TTC549 (cell line): ENCODE results near the gene KDM6A.
"Not testable (repeated sequence)": the region's sequence is repeated elsewhere in the genome, so short reads cannot be mapped to it uniquely, and the experiment has no call there.

ENCODE experiments used
- FAIRE-seq: peaks from 2 replicates; lab custom pipeline; 2012; peaks lifted over from hg19 to GRCh38; lab: Jason Lieb, UNC

KDM6A gene

DNA sequence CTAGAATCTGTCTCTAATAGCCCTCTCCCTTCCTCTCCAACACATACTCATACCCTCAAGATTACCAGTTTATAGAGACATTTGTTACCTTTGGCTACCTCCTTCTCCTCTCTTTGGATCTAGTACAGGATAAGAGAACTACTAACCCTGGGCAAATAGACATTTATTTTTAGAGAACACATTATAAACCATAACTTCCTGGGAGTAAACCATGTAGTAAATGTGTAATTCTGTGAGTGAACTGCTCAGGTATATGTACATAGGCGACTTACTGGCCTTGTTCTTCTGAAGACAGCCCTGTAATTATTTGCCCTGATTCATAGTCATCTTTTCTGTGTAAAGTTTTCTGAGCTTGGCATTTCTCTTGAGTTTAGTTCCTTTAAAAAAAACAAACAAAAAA, 94.2 kb downstream of the KDM6A start:
- FAIRE-seq: no peak

DNA sequence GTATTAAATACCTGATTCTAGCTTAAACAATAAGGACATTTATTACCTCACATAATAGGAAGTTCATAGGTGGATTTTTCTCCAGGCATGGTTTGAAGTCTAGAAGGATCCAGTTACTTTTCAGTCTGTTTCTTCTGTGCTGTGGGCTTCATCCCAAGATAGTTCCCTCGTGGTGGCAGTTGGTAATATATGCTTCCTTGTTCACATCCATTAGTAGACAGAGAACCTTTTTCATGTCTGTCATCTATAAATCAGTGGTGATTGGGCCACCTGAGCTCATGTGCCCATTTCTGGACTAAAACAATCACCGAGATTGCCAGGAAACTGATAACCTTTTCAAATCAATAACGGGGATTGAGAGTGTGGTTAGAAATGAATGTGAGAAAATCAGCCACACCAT, 97.7 kb downstream of the KDM6A start:
- no peak for FAIRE-seq

DNA sequence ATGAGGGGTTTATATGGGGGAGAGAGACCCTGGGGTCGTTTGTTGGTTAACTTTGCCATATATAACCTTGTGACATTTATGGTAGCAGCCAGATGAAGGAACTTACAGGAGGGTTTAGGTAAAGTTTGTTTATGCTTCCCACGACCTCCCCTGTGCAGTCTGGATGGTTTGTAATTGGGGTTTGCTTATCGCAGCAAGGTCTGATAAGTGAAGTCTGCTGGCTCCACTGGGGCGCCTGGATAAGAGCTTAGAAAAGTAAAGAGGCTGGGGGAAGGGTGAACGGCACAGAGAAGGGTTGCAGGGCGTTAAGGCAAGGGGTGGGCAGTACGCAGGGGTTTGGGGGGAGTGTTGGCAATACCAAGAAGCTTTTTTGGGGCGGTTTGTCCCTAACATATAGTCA, 98.7 kb downstream of the KDM6A start:
- FAIRE-seq: no peak

DNA sequence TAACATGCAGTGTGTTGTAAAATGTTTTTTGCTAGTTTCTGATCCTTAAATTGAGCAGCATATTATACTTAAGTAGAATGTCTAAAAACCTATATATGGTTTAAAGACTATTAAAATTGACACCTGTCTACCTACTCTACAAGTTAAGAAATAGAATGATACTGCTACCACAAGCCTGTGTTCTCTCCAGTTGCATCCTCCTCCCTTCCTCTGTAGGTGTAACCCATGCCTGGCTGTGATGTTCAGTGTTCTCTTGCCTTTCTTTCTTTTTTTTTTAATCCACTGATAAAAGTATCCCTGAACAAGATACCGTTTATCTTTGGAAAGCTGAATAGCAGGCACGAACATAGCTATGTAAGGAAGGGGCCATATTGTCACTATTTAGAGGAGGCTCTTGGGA, 99.1 kb downstream of the KDM6A start:
- FAIRE-seq: no peak

DNA sequence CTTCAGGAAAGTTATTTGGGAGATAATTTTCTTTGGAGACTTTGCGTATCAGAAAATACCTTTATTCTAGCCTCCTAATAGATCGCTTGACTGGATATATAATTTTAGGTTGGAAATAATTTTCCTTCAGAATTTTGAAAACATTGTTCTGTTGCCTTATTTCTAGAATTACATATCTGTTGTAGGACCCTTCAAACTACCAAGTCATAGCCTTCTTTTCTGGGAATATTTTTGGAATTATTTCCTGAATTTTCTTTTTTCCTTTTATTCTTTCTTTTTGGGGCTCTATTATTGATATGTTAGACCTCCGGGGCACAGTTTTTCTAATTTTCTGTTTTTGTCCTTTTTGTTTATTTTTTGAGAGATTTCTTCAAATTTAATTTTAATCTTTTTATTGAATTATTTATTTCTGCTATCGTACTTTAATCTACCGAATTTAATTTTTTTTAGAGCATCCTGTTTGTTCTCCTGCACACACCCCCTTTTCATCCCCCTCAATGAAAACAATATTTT, 100.5 kb downstream of the KDM6A start:
- no peak for FAIRE-seq

DNA sequence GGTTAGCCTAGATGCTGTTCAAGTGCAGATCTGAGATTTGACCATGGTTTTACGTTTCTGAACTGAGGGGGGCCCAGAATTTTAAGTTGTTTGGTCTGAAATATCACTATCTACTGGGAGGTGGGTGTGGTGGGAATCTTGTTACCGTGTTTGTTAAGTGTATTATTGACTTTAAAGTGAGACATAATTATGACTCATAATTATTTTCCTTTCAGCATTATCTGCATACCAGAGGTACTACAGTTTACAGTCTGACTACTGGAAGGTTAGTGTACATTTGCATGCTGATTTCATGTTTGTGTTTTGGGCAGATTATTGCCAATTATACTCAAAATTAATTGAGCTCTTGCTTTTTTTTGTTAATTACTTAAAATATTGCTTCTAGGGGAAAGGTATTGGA, 101.5 kb downstream of the KDM6A start:
- no peak for FAIRE-seq

DNA sequence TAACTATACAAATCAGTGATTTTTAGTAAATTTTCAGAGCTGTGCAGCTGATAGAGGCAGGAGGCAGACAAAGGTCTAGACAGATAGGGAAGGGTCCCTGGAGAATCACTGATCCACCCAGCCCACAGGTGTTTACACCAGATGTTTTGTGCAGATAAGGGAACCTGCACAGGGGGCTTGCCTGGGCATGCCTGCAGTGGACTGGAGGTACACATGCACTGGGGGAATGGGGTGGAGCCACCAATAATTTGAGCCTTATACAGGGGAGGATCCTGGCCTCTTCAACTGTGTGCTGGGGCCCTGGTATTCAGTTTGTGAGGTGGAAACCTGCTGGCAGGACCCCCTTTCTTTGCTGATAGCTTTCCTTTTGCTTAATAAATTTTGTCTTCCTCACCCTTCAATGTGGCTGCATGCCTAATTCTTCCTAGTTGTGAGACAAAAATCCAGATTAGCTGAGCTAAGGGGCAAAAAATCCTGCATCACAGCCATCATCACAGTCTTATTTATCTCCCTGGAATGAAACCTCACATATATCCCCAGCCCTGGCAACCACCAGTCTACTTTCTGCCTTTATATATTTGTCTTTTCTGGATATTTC, 102.8 kb downstream of the KDM6A start:
- FAIRE-seq: no peak

DNA sequence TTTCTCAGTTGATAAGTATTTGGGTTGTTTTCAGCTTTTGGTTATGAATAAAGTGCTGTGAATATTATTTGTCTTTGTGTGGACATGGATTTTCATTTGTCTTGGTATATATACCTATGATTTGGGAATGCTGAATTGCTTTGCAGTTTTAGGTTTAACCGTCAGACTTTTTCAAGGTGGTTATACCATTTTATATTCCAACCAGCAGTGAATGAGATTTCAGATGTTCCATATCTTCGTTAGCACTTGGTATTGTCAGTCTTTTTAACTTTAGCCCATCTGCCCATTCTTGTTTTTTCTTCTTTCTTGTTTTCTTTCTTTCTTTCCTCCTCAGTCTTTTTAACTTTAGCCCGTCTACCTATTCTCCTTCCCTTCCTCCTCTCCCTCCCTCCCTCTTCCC, 106.0 kb downstream of the KDM6A start:
- FAIRE-seq: no peak

DNA sequence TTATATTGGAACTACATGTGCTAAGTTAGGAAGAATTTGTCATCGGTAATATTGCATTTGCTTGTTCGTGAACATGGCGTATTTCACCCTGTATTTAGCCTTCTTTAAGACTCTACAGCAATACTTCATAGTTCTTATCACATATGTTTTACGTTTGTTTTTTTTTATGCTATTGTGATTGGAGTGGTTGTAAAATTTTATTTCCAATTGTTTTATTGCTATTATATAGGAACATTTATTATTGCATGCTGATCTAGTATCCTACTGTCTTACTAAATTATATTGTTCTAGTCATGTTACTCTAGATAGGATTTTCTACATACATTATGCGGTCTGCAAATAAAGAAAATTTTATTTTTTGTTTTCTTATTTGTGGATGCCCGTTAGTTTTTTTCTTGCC, 107.4 kb downstream of the KDM6A start:
- no peak for FAIRE-seq

DNA sequence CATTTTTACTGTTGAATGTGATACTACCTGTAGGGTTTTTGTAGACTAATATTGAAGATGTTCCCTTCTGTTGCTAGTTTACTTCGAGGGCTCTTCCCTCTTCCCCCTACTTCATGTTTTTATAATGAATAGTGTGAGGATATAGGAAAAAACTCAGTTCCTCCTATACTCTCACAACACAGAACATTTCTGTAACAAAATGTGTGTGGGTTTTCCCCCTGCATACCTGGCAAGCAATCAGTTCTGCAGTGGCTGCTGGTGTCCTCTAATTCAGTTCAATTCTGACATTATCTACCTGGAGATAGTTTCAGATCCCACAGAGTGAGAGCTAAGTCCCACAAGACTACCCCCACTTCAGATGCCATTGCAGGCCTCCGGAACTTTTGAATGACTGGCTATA, 107.9 kb downstream of the KDM6A start:
- no peak for FAIRE-seq

DNA sequence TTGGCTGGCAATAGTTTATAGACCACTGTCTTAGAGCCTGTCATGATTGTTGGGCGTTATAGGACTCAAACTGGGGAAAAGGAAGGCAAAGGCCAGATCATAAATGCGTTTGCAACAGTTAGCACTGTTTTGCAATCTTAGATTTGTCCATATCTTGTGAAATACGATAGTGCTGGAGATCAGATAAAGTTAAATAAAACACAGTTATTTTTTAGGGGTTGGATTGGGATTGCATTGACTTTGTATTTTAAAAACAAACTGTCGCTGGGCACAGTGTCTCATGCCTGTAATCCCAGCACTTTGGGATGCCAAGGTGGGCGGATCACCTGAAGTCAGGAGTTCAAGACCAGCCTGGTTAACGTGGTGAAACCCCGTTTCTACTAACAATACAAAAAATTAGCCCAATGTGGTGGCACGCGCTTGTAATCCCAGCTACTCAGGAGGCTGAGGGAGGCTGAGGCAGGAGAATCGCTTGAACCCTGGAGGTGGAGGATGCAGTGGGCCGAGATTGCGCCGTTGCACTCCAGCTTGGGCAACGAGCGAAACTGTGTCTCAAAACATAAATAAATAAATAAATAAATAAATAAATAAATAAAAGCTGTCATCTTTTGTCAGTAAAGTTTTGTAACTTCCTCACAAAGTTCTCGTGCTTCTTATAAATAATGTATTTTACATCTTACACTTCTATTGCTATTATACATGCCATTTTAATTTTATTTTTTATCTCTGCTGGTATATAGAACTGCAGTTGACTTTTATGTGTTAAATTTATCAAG, 117.2 kb downstream of the KDM6A start:
- FAIRE-seq: no peak

DNA sequence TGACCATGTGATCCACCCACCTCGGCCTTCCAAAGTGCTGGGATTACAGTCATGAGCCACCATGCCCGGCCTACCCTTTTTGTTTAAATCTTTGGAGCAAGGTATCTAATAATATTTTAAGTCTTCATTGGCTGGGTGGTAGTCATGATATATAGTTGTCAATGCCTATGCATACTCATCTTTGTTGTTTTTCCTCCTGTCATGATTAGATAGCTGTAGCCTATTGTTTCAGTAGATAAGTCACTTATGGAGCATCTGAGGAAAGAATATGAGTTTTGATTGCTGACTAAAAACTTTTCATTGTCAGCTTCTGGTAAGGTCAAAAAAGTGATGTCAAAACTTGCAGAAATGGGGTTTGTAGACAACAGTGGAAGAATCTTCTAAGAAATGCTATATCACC, 119.8 kb downstream of the KDM6A start:
- FAIRE-seq: no peak

DNA sequence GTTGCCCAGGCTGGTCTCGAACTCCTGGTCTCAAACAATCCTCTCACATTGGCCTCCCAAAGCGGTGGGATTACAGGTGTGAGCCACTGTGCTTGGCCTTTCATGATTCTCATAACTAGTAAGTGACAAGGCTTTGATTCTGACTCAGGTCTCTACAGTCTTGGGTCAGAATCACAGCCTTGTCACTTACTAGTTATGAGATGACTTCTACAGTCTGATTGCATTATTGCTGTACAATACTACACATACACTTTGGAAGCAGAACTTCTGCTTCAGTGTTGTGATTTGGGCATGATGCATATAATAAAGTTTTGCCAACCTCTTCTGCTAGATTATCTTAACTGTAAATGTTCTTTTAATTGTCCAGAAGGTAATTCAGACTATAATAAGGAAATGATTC, 123.3 kb downstream of the KDM6A start:
- no peak for FAIRE-seq

DNA sequence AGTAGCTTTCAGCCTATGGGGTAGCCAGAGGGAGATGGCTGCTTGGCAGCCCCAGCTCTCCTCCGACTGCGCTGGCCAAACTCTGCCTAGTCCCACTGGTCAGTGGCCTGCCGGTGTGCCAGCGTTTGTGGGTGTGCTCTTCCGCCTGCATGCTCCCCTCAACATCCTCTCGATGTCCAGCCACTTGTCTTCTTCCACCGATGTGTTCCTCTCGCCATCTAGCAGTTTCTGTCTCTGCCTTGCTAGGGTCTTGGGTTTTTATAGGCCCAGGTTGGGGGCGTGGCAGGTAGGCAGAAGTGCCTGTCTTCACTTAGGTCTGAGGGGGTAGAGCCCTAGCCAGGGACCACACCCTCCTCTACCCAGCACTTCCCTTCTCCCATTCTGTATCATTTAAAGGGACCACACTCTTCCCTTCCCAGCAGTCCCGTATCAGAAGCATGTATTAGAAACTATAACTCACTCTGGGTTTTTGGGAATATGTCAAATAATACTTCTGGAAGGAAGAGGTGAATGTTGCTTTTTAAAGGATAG, 124.4 kb downstream of the KDM6A start:
- no peak for FAIRE-seq

DNA sequence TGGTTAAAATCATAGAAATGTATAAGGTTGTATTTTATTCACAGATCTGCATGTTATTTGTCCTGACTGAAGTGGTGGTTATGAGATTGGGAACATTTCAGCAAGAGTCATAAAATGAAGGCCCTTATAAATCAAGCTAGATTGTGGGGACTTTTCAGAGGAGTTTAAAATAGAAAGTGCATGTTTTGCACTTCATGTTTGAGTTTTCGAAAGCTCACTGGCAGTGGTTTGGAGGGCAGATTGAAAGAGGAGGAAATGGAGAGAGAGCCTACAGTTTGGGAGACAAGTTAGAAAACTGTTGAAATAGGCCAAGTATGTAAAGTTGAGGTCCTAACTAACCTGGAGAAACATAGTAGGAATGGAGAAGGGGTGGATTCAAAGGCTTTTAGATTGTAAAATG, 124.9 kb downstream of the KDM6A start:
- FAIRE-seq: no peak

DNA sequence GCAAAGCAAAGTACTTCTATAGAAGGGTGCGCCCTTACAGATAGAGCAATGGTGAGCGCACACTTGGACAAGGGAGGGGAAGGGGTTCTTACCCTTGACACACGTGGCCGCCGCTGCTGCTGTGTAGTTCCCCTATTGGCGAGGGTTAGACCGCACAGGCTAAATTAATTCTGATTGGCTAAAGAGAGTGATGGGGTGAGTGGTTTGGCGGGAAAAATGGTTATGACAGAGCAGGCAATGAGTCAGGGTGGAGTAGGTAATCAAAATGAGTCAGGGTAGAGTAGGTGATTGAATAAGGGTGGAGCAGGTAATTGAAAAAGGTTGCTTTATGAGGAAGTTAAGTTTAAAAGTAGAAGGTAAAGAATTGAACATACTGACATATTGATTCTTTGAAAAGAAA, 126.2 kb downstream of the KDM6A start:
- not testable (repeated sequence) for FAIRE-seq

DNA sequence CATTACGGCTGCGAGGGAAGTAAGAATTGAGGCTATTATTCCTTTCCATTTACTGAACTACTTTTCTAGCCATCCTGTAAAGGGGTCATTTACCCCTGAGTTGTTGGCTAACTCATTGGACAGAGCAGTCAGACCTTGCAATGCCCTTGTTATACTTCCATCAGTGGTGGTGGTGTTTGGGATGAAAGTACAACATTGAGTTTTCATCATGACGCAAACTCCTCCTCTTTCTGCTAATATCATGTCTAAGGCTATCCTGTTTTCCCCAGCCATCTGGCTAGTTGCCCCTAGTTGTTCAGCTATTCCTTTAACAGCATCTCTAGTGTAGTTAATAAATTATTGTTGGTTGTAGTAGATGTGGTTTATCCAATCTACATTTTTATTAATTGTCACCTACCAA, 126.9 kb downstream of the KDM6A start:
- FAIRE-seq: not testable (repeated sequence)

DNA sequence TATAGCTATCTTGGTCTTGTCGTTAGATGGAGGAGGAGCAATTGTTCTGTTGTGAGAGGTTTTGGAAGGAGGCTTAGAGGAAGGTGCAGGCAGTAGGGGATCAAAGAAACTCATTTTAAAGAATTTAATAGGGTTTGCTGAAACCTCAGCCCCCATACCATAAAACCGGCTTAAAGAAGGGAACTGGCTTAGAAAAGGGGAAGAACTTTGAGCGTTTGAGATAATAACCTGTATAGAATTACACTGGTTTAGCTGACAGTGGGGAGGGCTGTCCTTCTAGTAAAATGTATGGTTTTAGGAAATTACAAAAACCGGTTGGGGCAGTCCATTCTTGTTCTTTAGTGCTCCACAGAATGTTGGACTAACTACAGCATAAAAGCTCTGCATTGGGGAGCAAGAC, 128.1 kb downstream of the KDM6A start:
- no peak for FAIRE-seq

DNA sequence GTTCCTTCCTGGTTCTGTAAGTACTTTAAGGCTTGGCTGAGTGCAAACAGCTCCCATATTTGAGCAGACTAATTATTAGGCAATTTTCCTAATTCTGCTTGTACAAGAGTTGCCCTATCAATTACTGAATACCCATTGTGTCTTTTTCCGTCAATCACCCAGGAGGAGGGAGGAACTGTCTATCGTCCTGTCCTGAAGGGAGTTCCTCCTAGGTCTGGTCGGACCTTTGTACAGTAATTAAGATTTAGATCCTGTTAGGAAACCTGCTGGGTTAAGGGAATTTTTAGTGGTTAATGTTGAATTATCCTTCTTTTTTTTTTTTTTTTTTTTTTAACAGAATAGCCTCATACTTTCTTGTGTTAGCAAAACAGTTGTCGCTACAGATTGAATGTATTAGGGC, 130.1 kb downstream of the KDM6A start:
- FAIRE-seq: no peak

DNA sequence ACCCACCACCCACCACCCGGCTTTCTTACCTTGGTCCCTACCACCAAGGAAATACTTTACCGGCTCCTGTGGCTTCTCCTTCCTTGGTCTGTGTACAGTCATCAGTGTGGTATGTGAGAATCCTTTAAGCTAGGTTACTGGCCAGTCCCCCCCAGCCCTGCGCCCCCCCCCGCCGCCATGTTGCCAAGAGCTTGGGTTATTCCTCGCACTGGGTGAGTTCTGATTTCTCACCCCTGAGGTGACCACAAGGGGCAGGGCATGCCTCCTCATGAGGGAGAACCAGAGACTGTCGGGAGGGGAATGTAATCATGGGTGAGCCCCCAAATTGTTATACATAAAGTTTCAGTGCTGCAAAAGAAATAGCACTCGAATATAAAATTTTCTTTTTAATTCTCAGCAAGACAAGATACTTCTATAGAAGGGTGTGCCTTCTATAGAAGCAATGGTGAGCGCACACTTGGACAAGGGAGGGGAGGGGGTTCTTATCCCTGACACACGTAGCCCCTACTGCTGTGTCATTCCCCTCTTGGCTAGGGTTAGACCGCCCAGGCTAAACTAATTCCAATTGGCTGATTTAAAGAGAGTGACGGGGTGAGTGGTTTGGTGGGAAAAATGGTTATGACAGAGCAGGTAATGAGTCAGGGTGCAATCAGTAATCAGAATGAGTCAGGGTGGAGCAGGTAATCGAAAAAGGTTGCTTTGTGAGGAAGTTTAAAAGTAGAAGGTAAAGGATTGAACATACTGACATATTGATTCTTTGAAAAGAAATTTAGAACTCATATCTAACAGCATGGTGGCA, 133.2 kb downstream of the KDM6A start:
- FAIRE-seq: no peak

DNA sequence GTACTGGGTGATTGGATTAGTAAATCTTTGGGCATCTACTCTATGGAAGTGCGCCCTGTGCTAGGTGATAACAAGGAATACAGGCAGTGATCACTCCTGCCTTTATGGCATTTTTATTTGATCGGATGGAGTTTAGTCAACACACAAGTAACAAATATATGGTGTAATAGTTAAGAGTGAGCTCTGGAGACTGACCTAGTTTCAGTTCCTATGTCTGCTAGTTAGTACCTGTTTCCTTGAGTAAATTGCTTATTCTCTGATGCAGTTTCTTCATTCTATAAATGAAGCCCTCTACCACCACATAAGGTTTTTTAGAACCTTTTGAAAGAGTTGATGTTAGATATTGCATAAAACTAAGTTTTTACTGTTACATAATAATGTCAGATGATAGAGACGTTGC, 134.6 kb downstream of the KDM6A start:
- no peak for FAIRE-seq

DNA sequence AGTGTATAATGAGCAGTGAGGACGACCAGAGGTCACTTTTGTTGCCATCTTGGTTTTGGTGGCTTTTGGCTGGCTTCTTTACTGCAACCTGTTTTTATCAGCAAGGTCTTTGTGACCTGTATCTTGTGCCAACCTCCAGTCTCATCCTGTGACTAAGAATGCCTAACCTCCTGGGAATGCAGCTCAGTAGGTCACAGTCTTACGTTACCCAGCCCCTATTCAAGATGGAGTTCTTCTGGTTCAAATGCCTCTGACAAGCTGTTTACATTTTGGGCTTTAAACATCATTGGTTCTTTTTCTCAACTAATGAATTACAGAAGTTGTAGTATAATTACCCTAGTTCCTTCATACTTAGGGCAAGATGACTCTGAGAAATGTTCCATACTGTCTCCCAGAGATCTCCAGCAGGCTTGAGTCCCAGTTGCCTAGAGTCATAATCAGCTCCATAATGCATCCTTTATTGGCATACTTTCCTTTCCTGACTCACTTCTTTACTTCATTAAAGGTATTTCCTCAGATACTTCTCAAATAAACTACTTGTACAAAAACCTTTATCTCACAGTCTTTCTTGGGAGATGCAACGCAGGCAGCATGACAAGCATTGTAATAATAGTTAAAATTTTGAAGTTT, 136.5 kb downstream of the KDM6A start:
- no peak for FAIRE-seq

DNA sequence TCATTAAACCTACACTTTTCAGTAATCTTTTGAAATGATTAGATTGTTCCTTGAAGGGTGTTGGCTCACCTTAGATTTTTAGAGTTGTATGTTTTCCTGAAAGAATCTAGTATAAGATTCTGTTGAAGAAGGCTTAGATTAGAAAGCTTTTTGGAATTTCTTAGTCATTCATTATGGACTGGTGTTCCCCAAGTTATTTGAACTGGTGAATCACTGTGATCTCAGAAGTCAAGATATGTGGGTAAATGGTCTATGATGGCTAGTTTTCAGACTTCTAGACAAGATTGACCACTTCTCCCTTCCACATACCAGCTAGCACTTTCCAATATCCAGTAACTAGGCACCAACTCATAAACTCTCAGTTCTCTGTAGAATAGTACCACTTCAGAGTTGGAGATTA, 138.1 kb downstream of the KDM6A start:
- no peak for FAIRE-seq
